ENCODE measurements around the gene KLHL26.
A peak's percentile ranks its signal among the peaks of the same experiment; 100 is the strongest.

KLHL26 gene

DNA sequence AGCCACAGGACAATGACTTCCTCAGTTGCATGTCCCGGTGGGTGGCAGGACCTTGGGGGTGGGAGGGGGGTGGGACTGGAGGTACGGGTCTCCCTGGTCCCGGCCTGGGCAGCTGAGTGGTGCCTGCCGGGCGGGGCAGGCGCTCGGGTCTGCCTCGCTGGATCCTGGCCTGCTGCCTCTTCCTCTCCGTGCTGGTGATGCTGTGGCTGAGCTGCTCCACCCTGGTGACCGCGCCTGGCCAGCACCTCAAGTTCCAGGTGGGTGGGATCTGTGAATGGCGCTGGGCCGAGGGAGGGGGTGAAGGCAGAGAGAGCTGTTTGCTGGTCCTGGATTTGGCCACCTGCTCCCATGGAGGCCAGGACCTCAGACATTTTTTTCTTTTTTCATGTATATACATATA, 18.6 kb upstream of the KLHL26 start:
- Mint-ChIP-seq H3K27me3 (peaks cover 44% of the 10 kb centered on the region), H3K4me3 (no peak overlapping the region), H3K27ac (no peak overlapping the region), H3K4me1 (ENCODE audit: low read depth) (peaks cover 3% of the 10 kb centered on the region), H3K36me3 (ENCODE audit: low read depth) (no peaks in the 10 kb centered on the region), H3K9me3 (no peaks in the 10 kb centered on the region)
- DNase-seq, result no peak

DNA sequence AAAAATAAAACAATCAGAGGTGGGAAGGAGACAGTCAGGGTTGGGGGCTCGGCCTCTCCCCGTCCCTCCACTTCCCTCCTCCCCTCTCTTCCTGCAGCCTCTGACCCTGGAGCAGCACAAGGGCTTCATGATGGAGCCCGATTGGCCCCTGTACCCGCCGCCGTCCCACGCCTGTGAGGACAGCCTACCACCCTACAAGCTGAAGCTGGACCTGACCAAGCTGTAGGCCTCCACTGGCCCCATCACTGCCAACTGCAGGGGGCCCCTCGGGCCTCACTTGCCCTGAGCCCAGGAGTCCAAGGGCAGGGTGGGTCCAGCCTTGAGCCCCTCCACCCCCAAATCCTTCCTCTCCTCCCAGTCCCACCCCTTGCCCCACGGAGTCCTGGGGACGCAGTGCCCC, 16.5 kb upstream of the KLHL26 start:
- no peak for DNase-seq
- Mint-ChIP-seq H3K27ac (no peak overlapping the region), H3K4me3 (no peak overlapping the region), H3K9me3 (no peaks in the 10 kb centered on the region), H3K27me3 (peaks cover 24% of the 10 kb centered on the region), H3K4me1 (ENCODE audit: low read depth) (no peaks in the 10 kb centered on the region), H3K36me3 (ENCODE audit: low read depth) (no peaks in the 10 kb centered on the region)

DNA sequence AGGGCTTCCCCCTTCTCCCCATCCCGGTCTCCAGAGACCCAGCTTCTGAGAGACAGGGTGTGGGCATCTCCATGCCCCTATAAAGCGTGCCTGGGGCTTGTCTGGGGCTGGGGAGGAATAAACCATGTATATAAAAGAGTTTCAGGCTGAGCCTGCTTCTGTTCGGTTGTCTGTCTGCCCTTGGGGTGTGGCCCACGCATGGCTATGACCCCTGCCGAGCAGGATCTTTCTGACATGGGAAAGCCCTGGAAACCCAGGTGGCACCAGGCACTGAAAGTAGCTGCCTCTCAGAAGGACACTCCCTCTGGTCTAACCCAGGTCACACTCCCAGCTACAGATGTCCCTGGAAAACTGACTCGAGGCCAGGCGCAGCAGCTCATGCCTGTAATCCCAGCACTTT, 15.9 kb upstream of the KLHL26 start:
- H3K4me1 Mint-ChIP-seq (ENCODE audit: low read depth), result no peaks in the 10 kb centered on the region
- H3K4me3 Mint-ChIP-seq, result no peak overlapping the region
- H3K9me3 Mint-ChIP-seq, result no peaks in the 10 kb centered on the region
- no peak for DNase-seq
- H3K27ac Mint-ChIP-seq, result no peak overlapping the region
- H3K36me3 Mint-ChIP-seq (ENCODE audit: low read depth), result no peaks in the 10 kb centered on the region
- peaks cover 19% of the 10 kb centered on the region for H3K27me3 Mint-ChIP-seq

DNA sequence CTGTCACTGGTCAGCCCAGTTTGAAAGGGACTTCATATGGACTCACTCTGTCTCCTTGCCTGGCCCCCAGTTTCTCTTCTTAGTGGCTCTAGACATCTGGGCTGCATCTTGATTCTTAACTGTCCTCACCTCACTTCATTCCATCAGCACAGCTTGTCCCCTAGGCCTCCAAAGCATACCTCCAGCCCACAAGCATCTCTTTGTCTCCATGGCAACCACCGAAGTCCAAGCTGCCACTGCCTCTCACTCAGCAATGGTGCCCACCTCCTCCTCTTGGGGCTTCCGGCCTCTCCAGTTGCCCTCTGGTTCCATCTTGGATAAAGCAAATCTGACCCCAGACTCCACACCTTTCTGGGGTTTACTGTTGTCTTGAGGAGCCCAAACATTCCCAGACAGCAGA, 9.9 kb upstream of the KLHL26 start:
- Mint-ChIP-seq H3K36me3 (ENCODE audit: low read depth) (no peaks in the 10 kb centered on the region), H3K27me3 (no peaks in the 10 kb centered on the region), H3K4me3 (no peak overlapping the region), H3K9me3 (no peaks in the 10 kb centered on the region), H3K4me1 (ENCODE audit: low read depth) (no peaks in the 10 kb centered on the region), H3K27ac (no peak overlapping the region)
- no peak for DNase-seq

DNA sequence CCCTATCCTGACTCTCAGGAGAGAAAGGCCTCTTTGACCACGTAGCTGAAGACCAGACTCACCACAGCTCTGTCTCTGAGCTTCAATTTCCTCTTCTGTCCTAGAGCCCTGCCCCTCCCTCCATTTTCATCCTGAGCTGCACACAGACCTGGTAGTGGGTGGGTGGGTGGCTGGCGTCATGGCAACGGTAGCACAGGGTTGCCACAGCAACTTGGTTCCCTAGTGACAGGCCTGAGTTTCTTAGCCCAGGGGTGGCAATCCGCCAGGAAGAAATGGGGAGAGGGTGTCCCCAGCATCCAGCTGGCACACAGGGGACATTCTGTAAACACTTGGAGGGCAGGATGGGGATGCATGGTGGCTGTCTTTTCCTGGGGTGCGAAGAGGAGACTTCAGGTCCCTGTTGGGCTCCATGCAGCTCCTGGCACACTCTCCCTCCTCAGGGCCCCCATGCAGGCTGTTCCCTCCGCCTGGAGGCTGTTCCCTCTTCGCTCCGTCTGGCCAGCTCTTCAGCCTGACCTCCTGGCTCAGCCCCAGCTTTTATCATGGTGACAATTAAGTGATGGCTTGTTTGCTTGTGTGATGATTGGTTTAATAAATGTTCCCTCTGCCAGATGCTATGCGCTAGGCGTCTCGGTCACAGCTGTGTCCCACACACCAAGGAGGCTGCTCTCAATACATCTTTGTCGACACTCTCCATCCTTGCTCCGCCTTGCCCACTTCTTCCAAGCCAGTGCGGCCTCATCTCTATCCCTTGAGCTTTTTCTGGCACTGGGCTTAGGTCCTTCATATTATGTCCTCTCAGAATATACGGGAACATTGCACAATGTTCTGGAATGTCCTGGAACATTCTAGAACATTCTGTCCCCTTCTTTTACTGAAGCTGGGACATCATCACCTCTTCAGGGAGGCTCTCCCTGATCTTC, 7.4 kb upstream of the KLHL26 start:
- no peaks in the 10 kb centered on the region for H3K4me1 Mint-ChIP-seq (ENCODE audit: low read depth)
- H3K9me3 Mint-ChIP-seq, result no peaks in the 10 kb centered on the region
- DNase-seq, result no peak
- H3K36me3 Mint-ChIP-seq (ENCODE audit: low read depth), result no peaks in the 10 kb centered on the region
- no peaks in the 10 kb centered on the region for H3K27me3 Mint-ChIP-seq
- H3K4me3 Mint-ChIP-seq, result no peak overlapping the region
- no peak overlapping the region for H3K27ac Mint-ChIP-seq

DNA sequence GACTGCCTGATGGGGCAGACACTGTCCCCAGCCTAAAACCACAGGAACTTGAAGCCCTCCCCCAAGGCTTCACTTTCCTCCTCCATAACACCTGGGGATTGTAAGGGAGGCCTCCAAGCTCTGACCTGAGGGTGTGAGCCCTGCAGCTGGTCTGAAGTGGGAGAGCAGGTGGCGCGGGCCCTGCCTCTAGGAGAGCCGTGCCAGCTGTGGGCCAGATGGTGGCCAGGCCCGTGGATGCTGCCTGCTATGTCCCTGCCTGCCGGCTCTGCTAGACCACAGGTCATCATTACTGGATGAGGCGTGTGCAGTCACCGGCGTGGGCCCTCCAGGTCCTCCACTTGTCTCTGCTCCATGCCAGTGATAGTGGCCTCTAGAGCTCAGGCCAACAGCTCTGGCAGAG, 3.5 kb upstream of the KLHL26 start:
- Mint-ChIP-seq H3K4me1 (ENCODE audit: low read depth) (peaks cover 24% of the 10 kb centered on the region), H3K4me3 (no peak overlapping the region), H3K27ac (no peak overlapping the region), H3K27me3 (no peaks in the 10 kb centered on the region), H3K9me3 (no peaks in the 10 kb centered on the region), H3K36me3 (ENCODE audit: low read depth) (peaks cover 5% of the 10 kb centered on the region)
- no peak for DNase-seq

DNA sequence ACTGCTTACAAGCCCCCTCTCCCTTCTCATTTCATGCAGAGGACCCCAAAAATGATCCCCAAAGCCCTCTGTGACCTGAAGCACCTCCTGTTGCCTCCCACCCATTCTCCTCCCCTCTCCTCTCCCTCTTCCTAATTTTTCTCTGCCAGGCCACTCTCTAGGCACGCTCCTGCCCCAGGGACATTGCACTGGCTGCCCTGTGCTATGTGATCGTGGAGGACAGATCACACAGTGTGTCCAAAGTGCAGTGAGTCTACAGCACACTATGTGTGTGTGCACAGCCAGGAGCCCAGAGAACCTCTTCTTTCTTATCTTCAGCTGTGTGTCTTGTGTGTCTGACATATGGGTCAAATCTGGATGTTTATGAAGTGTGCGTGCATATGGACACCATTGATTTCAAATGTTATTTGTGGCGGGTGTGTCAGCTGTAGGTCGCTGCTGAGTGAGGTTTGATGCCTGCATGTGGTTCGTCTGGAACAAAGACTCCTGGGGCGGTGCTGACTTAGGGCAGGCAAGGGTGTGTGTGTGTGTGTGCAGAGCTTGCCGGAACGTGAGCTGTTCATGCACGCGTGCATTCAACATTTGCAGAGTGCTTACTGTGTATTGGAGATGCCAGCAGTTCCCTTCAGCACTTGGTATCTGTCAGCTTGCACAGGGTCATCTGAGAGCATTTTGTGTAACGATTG, 2.1 kb upstream of the KLHL26 start:
- DNase-seq, result no peak
- Mint-ChIP-seq H3K4me1 (ENCODE audit: low read depth) (peaks cover 31% of the 10 kb centered on the region), H3K4me3 (no peak overlapping the region), H3K27me3 (no peaks in the 10 kb centered on the region), H3K9me3 (no peaks in the 10 kb centered on the region), H3K36me3 (ENCODE audit: low read depth) (peaks cover 5% of the 10 kb centered on the region), H3K27ac (no peak overlapping the region)

DNA sequence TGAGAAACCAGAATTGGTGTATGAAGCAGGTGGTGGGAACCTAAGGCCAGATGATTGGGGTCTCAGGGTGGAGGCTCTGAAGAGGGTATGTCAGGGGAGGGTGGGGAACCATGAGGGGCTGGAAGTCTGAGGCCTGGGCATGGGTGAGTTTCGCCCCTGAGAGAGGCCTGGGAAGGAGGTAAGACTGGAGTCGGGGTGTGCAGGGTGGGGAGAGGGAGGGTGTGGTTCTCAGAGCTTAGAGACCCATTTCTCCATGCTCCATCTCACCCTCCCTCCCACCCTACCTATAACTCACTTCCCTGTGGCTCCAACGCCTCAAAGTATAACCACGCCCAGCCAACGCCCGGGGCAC, 1.0 kb upstream of the KLHL26 start:
- Mint-ChIP-seq H3K4me3 (peak overlapping the region; percentile 86), H3K27ac (peak overlapping the region; percentile 55), H3K36me3 (ENCODE audit: low read depth) (peaks cover 5% of the 10 kb centered on the region), H3K9me3 (no peaks in the 10 kb centered on the region), H3K4me1 (ENCODE audit: low read depth) (peaks cover 33% of the 10 kb centered on the region), H3K27me3 (no peaks in the 10 kb centered on the region)
- DNase-seq, result no peak

DNA sequence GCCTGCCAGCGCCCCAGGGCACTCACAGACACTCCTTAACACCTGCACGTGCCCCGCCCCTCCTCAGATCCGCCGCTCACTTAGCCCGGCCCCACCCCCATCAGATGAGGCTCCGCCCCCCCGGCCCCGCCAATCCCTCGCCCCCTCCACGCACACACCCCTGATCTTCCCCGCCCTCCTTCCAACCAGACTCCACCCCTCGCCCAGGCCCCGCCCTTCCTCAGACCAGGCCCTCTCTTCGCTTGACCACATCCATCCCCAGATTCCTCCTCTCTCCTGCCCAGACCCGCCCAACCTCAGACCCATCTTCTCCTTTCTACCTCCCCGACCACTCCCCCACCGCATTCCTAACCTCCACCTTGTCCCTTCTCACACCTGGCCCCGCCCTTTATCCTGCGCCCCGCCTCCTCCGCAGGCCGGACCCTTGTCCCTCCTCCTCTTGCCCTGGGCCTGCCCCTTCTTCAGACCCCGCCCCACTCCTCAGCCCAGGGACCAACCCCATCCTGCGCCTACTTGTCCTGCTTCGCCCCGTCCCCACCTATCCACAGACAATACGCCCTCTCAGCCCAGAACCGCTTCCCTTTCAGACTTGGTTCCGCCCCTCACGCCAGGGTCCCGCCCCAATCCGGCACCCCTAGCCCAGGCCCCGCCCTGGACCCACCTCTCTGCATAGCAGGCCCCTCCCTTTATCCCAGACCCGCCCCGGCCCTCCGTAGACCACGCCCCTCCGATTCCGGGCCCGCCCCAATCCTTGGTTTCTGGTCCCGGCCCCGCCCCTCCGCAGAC, 452 bp upstream of the KLHL26 start:
- peak; percentile 100 for DNase-seq
- Mint-ChIP-seq H3K9me3 (no peaks in the 10 kb centered on the region), H3K4me3 (peak overlapping the region; percentile 86), H3K27me3 (no peaks in the 10 kb centered on the region), H3K36me3 (ENCODE audit: low read depth) (peaks cover 5% of the 10 kb centered on the region), H3K27ac (peak overlapping the region; percentile 95), H3K4me1 (ENCODE audit: low read depth) (peaks cover 33% of the 10 kb centered on the region)

DNA sequence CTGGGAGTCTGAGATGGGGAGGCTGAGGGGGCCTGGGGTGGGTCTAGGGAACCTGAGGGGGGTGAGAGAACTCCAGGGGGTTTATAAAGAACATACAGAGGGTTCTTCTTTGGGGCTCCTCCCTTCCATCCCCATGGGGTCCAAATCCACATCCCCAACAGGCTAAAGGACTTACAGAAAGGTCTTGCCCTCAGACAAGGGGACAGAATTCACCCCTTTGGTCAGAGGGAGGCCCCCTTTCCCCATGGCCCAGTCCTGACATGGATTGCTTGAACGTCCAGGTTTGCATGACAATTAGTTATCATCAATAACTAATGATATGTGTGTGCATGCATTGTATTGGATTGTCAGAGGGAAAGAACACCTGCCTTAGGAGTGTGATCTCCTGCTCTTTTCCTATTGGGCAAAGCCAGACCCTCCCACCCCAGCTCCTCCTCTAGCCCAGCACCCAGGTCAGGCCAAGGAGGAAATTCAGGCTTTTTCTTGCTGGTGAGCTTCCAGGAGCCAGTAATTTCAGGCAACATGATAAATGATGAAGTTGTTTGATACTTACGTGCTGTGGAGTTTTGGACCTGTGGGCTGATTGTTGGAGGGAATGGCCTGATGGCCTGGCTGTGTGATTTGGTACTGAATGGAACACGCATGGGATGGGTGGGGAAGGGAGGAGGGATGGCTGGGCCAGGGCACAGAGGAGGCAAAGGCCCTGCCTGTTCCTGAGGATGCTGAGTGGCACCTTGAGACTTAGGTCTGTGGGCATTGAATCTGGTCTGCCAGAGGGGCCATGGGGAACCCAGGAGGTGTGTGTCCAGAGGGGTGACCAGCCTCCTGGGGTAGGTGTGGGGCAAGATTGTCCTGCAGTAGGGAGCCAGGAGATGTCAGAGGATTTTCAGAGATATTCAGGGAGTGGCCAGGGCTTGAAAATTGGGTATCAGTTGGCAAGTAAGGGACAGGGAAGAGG, 1.1 kb downstream of the KLHL26 start:
- Mint-ChIP-seq H3K4me1 (ENCODE audit: low read depth) (peaks cover 33% of the 10 kb centered on the region), H3K27me3 (no peaks in the 10 kb centered on the region), H3K36me3 (ENCODE audit: low read depth) (peaks cover 5% of the 10 kb centered on the region), H3K27ac (peak overlapping the region; percentile 88), H3K4me3 (peak overlapping the region; percentile 86), H3K9me3 (no peaks in the 10 kb centered on the region)
- DNase-seq, result no peak

DNA sequence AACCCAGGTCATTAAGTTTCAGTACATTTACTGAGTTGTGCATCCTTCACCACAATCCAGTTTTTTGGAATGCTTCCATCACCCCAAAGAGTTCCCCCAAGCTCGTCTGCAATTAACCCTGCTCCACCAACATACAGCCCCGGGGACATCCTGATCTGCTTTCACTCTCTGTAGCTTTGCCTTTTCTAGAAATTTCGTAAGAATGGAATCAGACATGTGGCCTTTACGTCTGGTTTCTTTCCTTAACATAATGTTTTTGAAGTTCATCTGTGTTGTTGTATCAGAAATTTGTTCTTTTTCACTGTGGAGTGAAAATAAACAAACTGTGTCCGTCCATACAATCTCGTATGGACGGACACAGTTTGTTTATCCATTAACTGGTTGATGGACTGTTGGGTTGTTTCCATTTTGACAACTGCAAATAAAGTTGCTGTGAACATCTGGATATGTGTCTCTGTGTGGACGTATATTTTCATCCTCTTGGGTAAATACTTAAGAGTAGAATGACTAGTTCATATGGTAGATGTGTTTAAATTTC, 2.9 kb downstream of the KLHL26 start:
- no peak for DNase-seq
- no peaks in the 10 kb centered on the region for H3K9me3 Mint-ChIP-seq
- H3K36me3 Mint-ChIP-seq (ENCODE audit: low read depth), result peaks cover 7% of the 10 kb centered on the region
- H3K4me3 Mint-ChIP-seq, result no peak overlapping the region
- no peaks in the 10 kb centered on the region for H3K27me3 Mint-ChIP-seq
- H3K4me1 Mint-ChIP-seq (ENCODE audit: low read depth), result peaks cover 40% of the 10 kb centered on the region
- H3K27ac Mint-ChIP-seq, result no peak overlapping the region

DNA sequence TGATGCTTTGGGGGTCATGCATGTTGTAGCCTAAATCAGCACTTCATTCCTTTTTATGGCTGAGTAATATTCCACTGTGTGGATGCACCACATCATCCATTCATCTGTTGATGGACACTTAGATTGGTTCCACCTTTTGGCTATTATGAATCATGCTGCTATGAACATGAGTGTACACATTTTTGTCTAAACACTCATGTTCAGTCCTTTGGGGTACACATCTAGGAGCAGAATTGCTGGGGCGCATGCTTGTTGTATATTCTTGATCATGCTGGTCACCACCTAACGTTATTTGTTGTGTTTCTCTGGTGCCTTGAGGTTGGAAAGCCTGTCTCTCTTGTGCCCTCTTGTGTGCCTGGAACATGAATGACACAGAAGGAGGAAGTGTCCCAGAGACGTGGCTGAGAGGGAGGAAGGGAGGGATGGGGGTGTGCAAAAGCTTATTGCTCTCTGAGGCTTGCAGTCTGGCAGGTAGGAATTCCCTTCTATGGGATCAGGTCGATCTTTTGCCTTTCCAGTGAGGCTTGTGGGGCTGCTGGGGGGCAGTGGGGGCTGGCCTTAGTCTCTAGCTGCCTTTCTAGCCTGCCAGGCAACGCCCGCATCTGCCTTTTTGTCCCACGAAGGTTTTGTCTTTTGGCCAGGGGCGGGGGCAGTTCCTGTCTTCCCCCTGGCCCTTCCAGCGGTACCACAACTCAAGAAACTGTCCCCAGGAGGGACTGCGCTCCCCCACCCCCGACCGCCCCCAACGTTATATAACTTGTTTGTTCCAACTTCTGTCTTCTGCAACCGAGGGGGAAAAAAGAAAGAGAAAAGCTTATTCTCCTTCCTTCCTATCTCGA, 7.6 kb downstream of the KLHL26 start:
- H3K27me3 Mint-ChIP-seq, result no peaks in the 10 kb centered on the region
- no peak for DNase-seq
- no peak overlapping the region for H3K4me3 Mint-ChIP-seq
- H3K36me3 Mint-ChIP-seq (ENCODE audit: low read depth), result peaks cover 5% of the 10 kb centered on the region
- no peaks in the 10 kb centered on the region for H3K9me3 Mint-ChIP-seq
- peaks cover 26% of the 10 kb centered on the region for H3K4me1 Mint-ChIP-seq (ENCODE audit: low read depth)
- H3K27ac Mint-ChIP-seq, result no peak overlapping the region

DNA sequence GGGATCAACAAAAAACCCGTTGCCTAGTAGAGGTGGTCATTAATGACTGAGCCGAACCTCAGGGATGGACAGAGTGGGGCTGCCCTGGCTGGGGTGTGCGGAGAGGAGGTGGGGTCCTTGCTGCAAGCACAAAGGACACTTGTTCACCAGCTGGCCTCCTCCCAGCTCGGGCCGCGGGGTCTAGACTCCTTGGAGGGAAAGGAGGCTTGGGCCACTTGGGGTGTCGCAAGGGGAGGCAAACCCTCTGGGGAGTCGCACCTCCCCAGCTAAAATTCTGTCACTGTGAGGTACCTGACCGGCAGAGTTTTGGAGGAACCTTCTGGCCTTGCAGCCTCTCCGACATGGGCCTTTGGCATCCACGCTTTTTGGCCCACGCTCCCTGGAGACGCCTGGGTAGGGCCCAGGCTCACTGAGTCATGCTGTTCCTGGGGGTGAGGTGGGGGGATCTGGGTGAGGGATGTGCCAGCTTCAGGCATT, 8.2 kb downstream of the KLHL26 start:
- H3K36me3 Mint-ChIP-seq (ENCODE audit: low read depth), result peaks cover 9% of the 10 kb centered on the region
- peaks cover 20% of the 10 kb centered on the region for H3K4me1 Mint-ChIP-seq (ENCODE audit: low read depth)
- no peaks in the 10 kb centered on the region for H3K27me3 Mint-ChIP-seq
- no peak for DNase-seq
- H3K4me3 Mint-ChIP-seq, result no peak overlapping the region
- no peak overlapping the region for H3K27ac Mint-ChIP-seq
- H3K9me3 Mint-ChIP-seq, result no peaks in the 10 kb centered on the region
